ENCODE measurements around the gene FRK.
"Not testable (repeated sequence)": the region's sequence is repeated elsewhere in the genome, so short reads cannot be mapped to it uniquely, and the experiment has no call there.

The FRK gene

DNA sequence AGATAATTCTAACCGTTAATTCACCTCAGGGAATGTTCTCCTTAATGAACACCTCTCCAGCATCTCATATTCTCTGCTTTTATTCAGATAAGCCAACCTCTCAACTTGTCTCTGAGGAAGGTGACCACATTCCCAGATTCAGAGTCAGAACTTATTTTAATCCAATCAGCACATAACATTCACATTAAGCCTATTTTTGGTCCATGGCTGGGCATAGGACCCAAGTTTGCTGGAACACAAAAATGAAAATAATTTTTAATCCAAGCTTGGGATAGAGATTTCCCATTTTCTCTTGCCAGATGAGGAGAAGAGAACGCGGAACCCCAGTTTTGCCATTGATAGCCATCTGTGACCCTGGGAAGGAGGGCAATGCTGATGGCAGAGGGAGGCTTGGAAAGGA is 126.5 kb downstream of the FRK start:
- no peak for DNase-seq

- DNase-seq, result no peak
These were observed 128.2 kb downstream of the FRK start for GRCh38 chr6:115932481-115932880.

DNA sequence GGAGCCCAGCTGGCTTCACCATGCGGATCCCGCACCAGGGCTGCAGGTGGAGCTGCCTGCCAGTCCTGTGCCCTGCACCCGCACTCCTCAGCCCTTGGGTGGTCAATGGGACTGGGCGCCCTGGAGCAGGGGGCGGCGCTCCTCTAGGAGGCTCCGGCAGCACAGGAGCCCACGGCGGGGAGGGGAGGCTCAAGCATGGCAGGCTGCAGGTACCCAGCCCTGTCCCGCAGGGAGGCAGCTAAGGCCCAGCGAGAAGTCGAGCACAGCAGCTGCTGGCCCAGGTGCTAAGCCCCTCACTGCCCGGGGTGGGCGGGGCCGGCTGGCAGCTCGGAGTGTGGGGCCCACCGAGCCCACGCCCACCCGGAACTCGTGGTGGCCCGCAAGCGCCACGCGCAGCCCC is 132.7 kb downstream of the FRK start:
- not testable (repeated sequence) for DNase-seq

DNA sequence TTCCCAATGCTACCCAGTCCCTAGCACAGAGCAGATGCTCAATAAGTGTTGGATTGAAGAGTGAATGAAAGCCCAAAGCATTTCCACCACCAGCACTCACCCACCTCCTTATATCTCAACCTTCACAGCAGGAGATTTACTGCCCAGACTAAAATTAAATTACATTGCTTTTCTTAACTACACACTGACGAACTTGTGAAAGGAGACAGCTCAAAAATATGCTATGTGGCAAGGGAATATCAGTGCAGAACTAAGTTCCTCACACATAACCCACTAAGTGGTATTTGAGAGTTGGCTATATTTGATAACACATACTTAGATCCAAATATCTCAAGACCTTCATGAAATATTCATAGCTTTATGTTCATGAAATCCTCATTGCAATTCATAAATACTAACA is 137.7 kb downstream of the FRK start:
- DNase-seq, result no peak

GRCh38 chr6:115914098-115914497 is 146.6 kb downstream of the FRK start:
- peak; percentile 23 for DNase-seq

- no peak for DNase-seq
These were observed 150.7 kb downstream of the FRK start for GRCh38 chr6:115909923-115910546.

- no peak for DNase-seq
These were observed 151.7 kb downstream of the FRK start for GRCh38 chr6:115908906-115909559.

DNA sequence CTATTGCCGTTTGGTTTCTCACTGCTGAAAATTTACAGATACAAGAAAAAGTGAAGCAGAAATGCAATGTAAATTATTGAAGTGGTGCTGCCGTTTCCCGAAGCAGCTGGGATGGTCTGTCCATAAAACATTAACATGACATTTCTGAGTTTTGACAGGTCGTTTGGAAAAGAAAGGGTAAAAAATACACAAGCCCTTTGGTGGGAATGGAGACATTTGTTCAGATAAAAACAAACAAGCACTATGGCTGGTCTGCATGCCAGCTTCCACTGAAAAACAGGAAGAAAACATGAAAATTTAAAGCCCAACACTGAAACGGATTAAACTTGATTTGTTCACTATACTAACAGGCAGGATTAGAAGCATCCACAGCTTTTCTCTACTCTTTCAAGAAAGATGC is 155.2 kb downstream of the FRK start:
- no peak for DNase-seq

DNA sequence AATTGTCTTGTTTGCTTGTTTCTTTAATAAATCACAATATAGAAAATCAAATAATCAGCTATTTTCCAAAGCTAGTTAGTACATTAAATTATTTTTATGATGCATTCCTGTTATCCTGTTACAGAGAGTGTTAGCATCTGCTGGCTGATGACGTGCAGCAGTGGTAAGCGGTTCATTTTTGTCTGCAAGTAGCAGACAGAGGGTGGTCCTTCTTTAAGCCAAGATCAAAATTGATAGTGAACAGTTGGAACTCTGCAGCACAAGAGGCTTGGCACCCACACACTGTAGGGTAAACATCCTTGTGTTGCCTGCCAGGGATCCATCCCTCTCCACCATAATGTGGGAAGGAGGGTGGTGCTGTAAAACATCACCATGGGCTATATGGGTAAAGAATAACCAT is 158.3 kb downstream of the FRK start:
- no peak for DNase-seq

DNA sequence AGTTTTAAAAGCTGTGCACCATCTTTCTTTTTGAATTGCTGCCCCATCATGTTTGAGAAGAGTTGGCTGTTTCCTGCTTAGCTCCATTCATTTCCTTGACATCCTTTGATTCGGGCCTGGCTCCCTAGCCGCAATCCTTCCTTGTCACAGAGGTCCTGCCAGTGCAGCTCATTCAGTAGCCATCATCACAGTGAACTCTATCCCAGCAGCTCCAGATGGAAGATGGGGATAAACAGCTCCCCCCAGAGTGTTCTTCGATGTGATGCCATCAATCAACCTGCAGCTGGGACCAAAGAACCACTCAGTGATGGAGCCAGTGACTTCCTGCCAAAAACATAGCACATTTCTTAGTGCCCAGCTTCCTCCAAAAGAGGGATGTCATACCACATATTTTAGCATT is 158.8 kb downstream of the FRK start:
- no peak for DNase-seq

GRCh38 chr6:115899730-115900282 is 160.9 kb downstream of the FRK start:
- no peak for DNase-seq

DNA sequence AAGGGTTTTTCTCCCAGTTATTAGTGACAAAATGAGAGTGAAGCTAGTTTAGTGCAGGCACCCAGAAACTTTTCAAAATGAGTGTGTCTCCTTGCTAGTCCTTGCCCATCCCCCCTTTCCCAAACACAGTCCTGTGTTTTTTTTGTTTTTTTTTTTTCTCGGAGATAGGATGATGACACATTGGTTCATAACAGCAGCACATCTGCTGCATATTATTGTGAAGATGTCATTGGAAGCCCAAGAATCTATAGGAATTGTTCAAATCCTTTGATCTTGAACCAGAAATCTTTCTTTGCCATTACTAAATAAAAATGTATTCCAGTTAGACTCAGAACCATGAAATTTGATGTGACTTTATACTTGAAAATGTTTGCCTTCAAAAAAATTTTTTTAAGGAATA is 162.4 kb downstream of the FRK start:
- DNase-seq, result peak; percentile 22

DNA sequence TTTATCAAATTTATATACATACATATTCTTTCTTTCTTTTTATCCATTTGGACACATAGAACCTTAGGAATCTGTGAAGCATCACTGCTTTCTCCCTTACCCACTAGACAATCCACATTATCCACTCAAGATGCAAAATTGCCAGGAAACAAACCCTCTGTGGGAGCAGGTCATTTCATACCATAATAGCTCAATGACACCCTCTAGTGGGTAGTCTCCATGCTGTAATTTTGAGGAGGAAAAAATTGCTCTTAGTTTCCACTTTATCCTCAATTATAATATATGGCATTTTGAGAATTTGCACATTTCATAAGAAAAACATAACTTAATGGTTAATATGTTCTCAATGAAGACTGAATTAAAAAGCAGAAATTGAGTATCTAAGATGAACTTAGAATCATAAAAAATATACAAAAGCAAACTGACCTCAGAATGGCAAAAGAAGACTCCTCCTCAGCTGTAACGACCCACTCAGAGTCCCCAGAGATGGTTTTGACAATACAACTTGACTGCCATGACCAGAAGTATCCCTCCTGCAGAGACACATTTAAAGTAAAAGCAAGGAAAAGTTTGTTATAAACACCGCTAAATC is 164.1 kb downstream of the FRK start:
- peak; percentile 80 for DNase-seq

DNA sequence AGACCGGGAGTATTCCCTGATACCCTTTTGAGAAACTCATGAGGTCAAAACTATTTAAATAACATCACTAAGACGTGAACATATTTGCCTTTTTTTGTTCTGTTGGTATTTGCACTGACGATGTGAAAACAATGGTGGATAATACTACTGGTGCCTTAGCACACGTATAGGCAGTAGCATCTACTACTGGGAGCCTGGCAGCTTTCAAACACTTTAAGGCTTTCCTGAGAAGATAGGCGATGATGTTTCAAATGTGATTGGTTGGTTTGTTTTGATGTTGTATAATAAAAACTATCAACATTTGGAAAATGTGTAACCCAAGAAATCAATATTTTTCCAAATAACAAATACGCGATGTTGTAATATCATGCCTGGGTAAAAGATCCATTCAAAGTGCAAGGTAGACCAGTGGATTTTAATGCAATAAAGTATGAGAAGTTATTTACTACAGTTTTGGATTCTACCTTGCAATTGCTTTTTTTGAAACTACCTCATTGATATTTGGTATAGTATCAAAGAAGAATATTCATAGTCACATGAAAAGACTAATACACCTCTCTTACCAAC is 166.2 kb downstream of the FRK start:
- DNase-seq, result no peak

DNA sequence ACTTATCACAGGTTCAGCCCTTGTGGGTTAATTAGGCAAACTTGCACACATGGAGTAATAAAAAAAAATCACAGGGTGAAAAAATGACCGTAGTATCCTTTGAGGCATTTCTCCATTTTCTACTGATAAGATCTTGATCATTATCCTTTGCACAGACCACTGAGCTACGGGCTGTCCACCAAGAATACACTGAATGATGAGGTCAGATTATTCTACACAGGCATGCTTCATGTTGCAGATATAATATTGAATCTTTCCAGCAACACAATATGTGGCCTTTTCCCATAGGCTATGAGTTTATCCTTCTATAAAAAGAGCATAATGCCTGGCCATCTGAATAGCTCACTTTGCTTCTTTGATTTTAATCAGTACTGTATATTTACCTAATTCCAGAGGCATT is 168.9 kb downstream of the FRK start:
- no peak for DNase-seq

DNA sequence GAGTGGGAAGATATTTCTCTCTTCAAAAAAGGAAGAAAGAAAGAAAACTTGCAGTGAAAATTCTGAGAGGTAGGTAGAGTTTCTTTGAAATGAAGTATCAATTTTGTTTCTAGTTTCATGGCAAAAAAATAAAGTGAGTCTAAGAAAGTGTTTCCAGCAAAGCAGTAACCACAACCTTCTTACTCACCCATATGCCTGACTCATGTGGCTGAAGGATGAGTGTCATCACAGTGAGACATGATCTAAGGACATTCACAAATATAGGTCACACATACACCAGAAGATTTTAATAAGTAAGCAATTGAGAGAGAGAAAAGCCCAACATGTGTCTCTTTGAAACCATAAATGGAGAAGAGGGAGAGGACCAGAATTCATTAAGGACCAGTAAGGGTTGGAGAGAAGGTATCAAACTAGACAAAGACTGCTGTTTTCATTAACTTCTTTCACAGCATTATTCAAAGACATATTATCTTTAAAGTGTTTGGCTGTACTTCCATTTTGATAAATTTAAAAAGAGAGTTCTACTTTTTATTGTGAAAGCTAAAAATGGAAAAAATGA is 169.5 kb downstream of the FRK start:
- peak; percentile 55 for DNase-seq

- no peak for DNase-seq
These were observed 170.5 kb downstream of the FRK start for GRCh38 chr6:115890238-115890637.

GRCh38 chr6:115888687-115889470 is 171.8 kb downstream of the FRK start:
- DNase-seq, result not testable (repeated sequence)

GRCh38 chr6:115887891-115888290 is 172.8 kb downstream of the FRK start:
- no peak for DNase-seq

DNA sequence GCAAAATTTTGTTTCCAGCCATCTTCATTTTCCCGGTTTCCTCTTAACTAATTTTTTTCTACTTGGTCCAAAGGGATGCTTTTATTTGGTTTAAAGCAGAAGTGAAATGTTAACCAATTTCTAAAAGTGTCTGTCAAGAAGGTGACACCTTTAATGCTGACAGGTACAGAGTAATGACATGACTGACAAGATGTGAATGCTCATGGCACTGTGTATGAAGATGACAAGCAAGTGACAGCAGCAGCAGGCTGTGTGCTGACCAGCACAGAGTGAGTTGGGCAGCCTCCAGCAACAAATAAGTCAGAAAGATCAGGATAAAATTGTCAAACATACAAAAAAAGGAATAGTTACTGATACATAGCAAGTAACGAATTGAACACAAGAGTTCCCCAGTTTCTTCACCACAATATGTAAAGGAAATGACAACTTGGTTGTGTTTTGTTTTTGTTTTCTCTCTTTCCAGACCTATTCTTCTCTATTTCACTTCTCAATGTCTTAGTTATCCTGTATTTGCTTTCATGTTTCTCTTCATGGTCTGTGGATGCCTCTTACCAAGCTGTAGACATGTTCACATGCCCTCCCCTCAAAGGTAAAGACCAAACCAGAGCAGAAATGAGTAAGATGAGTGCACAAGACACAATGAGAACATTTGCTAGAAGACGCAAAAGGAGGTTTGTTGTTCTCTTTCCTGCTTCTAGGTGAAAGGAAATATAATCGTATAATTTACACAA is 174.9 kb downstream of the FRK start:
- no peak for DNase-seq

GRCh38 chr6:115882771-115883170 is 177.9 kb downstream of the FRK start:
- DNase-seq, result no peak

GRCh38 chr6:115882174-115882573 is 178.5 kb downstream of the FRK start:
- DNase-seq, result no peak
